WTC11 (cell line): ENCODE results near the gene FKBP10. TPM values are rescaled to one million over a fixed set of nuclear protein-coding genes. Genes with fewer than 3 reads are reported as not detected.
"Not testable (repeated sequence)": the region's sequence is repeated elsewhere in the genome, so short reads cannot be mapped to it uniquely, and the experiment has no call there.

Experiments used
- ATAC-seq: fragments of 200-7000 bp; cut with Tn5 transposase; 2 replicates; pipeline ENCODE4 v1.10.0; 2021; ENCODE audit warnings: mild to moderate bottlenecking, moderate library complexity
- CTCF ChIA-PET: fragments of 300-600 bp; sonication (Branson Sonifier 250); formaldehyde crosslinking; loops from one replicate; lab custom pipeline; 2021; ENCODE audit warnings: antibody characterized with exemption; lab: Charles Lee
- POLR2A ChIA-PET: fragments of 350-600 bp; sonication (Branson Sonifier 250); formaldehyde crosslinking; loops from one replicate; lab custom pipeline; 2021; ENCODE audit warnings: antibody characterized with exemption; lab: Charles Lee
- DNase-seq: peaks from one replicate; pipeline ENCODE4 v3.0.0; 2021; ENCODE audit warnings: low spot score
- H3K27ac Mint-ChIP-seq: 2 replicates; pipeline ENCODE4 v1.8.0; 2021; ENCODE audit warnings: mixed read lengths
- H3K27me3 Mint-ChIP-seq: 2 replicates; pipeline ENCODE4 v1.8.0; 2021; ENCODE audit warnings: low read depth, mild to moderate bottlenecking, moderate library complexity, mixed read lengths
- H3K36me3 Mint-ChIP-seq: 2 replicates; pipeline ENCODE4 v1.8.0; 2021; ENCODE audit warnings: mixed read lengths
- H3K4me1 Mint-ChIP-seq: 2 replicates; pipeline ENCODE4 v1.8.0; 2022; ENCODE audit warnings: mixed read lengths
- H3K4me3 Mint-ChIP-seq: 2 replicates; pipeline ENCODE4 v1.8.0; 2021; ENCODE audit warnings: mild to moderate bottlenecking, moderate library complexity, mixed read lengths
- H3K9me3 Mint-ChIP-seq: 2 replicates; pipeline ENCODE4 v1.8.0; 2021; ENCODE audit warnings: mixed read lengths
- IRF2 ChIP-seq: sonication (generic); formaldehyde crosslinking; IDR thresholded peaks from 2 replicates; pipeline ENCODE4 v1.8.0; 2022; ENCODE audit warnings: low read depth, missing genetic modification reagents, borderline replicate concordance
- JUN ChIP-seq: sonication (generic); formaldehyde crosslinking; IDR thresholded peaks from 2 replicates; pipeline ENCODE4 v1.8.0; 2023; ENCODE audit warnings: mild to moderate bottlenecking, missing genetic modification reagents
- NFATC4 ChIP-seq: fragments of 250-450 bp; sonication (Bioruptor Pico); IDR thresholded peaks from 2 replicates; pipeline ENCODE4 v1.9.0; 2021; ENCODE audit warnings: mild to moderate bottlenecking
- NFE2L1 ChIP-seq: sonication (generic); formaldehyde crosslinking; IDR thresholded peaks from 2 replicates; pipeline ENCODE4 v1.8.1; 2023; ENCODE audit warnings: missing genetic modification reagents
- OVOL2 ChIP-seq: fragments of 250-450 bp; sonication (Bioruptor Pico); IDR thresholded peaks from 2 replicates; pipeline ENCODE4 v1.9.0; 2021; ENCODE audit warnings: mild to moderate bottlenecking, borderline replicate concordance
- SMAD4 ChIP-seq: sonication (generic); formaldehyde crosslinking; IDR thresholded peaks from 2 replicates; pipeline ENCODE4 v1.8.0; 2022; ENCODE audit warnings: mild to moderate bottlenecking, missing genetic modification reagents
- TCF7 ChIP-seq: sonication (generic); formaldehyde crosslinking; IDR thresholded peaks from 2 replicates; pipeline ENCODE4 v1.8.0; 2022; ENCODE audit warnings: mild to moderate bottlenecking, low read depth, missing genetic modification reagents, moderate library complexity
- TEAD1 ChIP-seq: sonication (generic); formaldehyde crosslinking; IDR thresholded peaks from 2 replicates; pipeline ENCODE4 v1.8.0; 2022; ENCODE audit warnings: mild to moderate bottlenecking, missing genetic modification reagents
- ZNF121 ChIP-seq: sonication (generic); formaldehyde crosslinking; IDR thresholded peaks from 2 replicates; pipeline ENCODE4 v1.8.0; 2023; ENCODE audit warnings: missing genetic modification reagents
- ZNF232 ChIP-seq: sonication (generic); formaldehyde crosslinking; IDR thresholded peaks from 2 replicates; pipeline ENCODE4 v1.8.0; 2022; ENCODE audit warnings: mild to moderate bottlenecking, missing genetic modification reagents
- ZNF671 ChIP-seq: fragments of 250-450 bp; sonication (Bioruptor Pico); IDR thresholded peaks from 2 replicates; pipeline ENCODE4 v1.8.0; 2021; ENCODE audit warnings: mild to moderate bottlenecking
- total RNA-seq: library from RNA; stranded (reverse); gene quantifications from 3 replicates; pipeline ENCODE4 v1.2.3, GENCODE V29; 2021
- TF ChIP-seq, protein P1 (sequence below): fragments of 250-450 bp; sonication (Bioruptor Pico); IDR thresholded peaks from 2 replicates; pipeline ENCODE4 v1.9.0; 2021; ENCODE audit warnings: moderate library complexity, mild to moderate bottlenecking, inconsistent platforms, borderline replicate concordance
- TF ChIP-seq, protein P2 (sequence below): fragments of 250-450 bp; sonication (Bioruptor Pico); IDR thresholded peaks from 2 replicates; pipeline ENCODE4 v1.9.0; 2021; ENCODE audit warnings: mild to moderate bottlenecking, borderline replicate concordance
- TF ChIP-seq, protein P3 (sequence below): sonication (generic); formaldehyde crosslinking; IDR thresholded peaks from 2 replicates; pipeline ENCODE4 v1.8.0; 2023; ENCODE audit warnings: missing genetic modification reagents
- TF ChIP-seq, protein P4 (sequence below): sonication (generic); formaldehyde crosslinking; IDR thresholded peaks from 2 replicates; pipeline ENCODE4 v1.8.0; 2023; ENCODE audit warnings: missing genetic modification reagents, mild to moderate bottlenecking, borderline replicate concordance
- TF ChIP-seq, protein P5 (sequence below): fragments of 250-450 bp; sonication (Bioruptor Pico); IDR thresholded peaks from 2 replicates; pipeline ENCODE4 v2.1.2; 2022; ENCODE audit warnings: mild to moderate bottlenecking, moderate library complexity

Gene FKBP10
- total RNA-seq, 1 experiment from 2014 or later: 243 TPM

DNA sequence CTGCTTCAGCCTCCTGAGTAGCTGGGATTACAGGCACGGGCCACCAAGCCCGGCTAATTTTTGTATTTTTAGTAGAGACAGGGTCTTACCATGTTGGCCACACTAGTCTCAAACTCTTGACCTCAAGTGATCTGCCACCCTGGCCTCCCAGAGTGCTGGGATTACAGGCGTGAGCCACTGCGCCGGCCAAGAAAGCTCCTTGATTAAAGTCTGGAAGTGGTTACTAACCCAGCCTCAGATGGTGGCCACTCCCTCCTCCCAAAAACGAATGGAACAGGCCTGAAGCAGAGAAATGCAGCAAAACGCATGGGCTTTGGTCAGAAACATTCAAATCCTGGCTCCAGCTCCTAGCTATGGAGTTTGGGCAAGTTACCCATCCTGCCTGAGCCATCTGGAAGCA, 11.3 kb downstream of the FKBP10 start (continued):
- TF ChIP-seq, protein P1, sequence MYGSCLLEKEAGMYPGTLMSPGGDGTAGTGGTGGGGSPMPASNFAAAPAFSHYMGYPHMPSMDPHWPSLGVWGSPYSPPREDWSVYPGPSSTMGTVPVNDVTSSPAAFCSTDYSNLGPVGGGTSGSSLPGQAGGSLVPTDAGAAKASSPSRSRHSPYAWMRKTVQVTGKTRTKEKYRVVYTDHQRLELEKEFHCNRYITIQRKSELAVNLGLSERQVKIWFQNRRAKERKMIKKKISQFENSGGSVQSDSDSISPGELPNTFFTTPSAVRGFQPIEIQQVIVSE (CRISPR knock-in tag): no peak
- TF ChIP-seq TCF7 (CRISPR knock-in tag) (no peak), ZNF671 (no peak)
- TF ChIP-seq, all 79 proteins: peak for 0

DNA sequence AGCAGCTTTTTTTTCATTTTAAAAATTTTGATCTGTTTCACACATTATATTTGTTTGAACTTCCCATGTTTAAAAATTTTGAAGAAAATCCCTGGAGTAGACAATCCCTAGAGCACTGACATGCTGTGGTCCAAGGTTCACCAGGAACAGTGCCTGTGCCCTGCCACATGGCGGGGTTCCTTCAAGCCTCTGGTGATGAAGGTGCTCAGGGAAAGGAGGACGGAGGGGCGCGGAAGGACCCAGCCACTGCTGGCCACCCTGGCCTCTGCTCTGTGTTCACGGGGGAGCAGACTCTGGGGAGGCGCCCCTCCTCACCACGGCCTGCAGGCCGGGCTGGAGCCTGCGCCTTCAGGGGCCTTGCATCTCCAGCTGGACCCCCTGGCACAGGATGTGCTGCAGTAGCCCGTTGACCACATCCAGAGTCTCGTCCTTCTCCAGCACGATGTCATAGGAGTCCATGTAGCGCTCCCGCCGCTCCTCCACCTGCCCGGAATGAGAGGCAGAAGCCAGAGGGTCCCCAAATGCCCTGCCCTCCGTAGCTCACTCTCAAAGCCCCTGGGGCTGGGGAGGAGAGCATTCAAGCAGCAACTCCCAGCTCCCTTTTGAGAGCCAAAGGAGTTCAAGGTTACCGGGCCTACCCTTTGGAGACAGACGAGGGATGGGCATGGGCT, 12.5 kb downstream of the FKBP10 start:
- no peak overlapping the region for H3K4me3 Mint-ChIP-seq
- no peaks in the 10 kb centered on the region for H3K4me1 Mint-ChIP-seq
- H3K36me3 Mint-ChIP-seq: peaks cover 37% of the 10 kb centered on the region

DNA sequence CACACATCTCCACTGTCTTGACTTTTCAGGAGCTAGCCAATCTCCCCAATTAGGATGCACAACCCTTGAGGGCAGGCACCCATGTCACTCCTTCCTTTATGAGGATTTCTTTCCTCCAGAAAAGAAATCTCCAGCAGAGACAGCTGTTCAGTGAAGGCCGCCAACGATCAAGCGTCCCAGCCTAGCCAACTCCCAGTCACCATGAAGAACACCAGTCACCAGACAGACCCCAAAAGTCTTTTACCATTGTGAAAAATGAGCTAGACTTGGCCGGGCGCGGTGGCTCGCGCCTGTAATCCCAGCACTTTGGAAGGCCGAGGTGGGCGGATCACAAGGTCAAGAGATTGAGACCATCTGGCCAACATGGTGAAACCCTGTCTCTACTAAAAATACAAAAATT, 17.2 kb downstream of the FKBP10 start:
- DNase-seq, CTCF ChIA-PET, H3K27ac Mint-ChIP-seq, ATAC-seq, H3K27me3 Mint-ChIP-seq, H3K4me1 Mint-ChIP-seq, POLR2A ChIA-PET, H3K9me3 Mint-ChIP-seq, H3K4me3 Mint-ChIP-seq: not testable (repeated sequence)
- peaks cover 58% of the 10 kb centered on the region for H3K36me3 Mint-ChIP-seq

More for the DNA sequence above, 12.5 kb downstream of the FKBP10 start:
- Mint-ChIP-seq H3K27me3 (no peaks in the 10 kb centered on the region; the same call in 1 of the 2 replicates), H3K9me3 (no peaks in the 10 kb centered on the region), H3K27ac (no peak overlapping the region)
- CTCF ChIA-PET: interaction anchor here (0.9 to 2.1 kb wide), 2 partner anchors 40 to 134 kb away, joined by 3 to 9 read pairs; partner anchors contain the start of gene KLHL11
- POLR2A ChIA-PET: no interaction called here
- DNase-seq (no peak), ATAC-seq (no peak)
- TF ChIP-seq NFE2L1 (CRISPR knock-in tag): no peak
- TF ChIP-seq IRF2 (CRISPR knock-in tag): no peak
- no peak for TF ChIP-seq TCF7 (CRISPR knock-in tag)
- TF ChIP-seq, protein P1 (CRISPR knock-in tag): no peak
- TF ChIP-seq OVOL2 (CRISPR knock-in tag): no peak
- TF ChIP-seq, protein P2, sequence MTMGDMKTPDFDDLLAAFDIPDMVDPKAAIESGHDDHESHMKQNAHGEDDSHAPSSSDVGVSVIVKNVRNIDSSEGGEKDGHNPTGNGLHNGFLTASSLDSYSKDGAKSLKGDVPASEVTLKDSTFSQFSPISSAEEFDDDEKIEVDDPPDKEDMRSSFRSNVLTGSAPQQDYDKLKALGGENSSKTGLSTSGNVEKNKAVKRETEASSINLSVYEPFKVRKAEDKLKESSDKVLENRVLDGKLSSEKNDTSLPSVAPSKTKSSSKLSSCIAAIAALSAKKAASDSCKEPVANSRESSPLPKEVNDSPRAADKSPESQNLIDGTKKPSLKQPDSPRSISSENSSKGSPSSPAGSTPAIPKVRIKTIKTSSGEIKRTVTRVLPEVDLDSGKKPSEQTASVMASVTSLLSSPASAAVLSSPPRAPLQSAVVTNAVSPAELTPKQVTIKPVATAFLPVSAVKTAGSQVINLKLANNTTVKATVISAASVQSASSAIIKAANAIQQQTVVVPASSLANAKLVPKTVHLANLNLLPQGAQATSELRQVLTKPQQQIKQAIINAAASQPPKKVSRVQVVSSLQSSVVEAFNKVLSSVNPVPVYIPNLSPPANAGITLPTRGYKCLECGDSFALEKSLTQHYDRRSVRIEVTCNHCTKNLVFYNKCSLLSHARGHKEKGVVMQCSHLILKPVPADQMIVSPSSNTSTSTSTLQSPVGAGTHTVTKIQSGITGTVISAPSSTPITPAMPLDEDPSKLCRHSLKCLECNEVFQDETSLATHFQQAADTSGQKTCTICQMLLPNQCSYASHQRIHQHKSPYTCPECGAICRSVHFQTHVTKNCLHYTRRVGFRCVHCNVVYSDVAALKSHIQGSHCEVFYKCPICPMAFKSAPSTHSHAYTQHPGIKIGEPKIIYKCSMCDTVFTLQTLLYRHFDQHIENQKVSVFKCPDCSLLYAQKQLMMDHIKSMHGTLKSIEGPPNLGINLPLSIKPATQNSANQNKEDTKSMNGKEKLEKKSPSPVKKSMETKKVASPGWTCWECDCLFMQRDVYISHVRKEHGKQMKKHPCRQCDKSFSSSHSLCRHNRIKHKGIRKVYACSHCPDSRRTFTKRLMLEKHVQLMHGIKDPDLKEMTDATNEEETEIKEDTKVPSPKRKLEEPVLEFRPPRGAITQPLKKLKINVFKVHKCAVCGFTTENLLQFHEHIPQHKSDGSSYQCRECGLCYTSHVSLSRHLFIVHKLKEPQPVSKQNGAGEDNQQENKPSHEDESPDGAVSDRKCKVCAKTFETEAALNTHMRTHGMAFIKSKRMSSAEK (CRISPR knock-in tag): no peak
- no peak for TF ChIP-seq JUN (CRISPR knock-in tag)
- TF ChIP-seq, protein P3, sequence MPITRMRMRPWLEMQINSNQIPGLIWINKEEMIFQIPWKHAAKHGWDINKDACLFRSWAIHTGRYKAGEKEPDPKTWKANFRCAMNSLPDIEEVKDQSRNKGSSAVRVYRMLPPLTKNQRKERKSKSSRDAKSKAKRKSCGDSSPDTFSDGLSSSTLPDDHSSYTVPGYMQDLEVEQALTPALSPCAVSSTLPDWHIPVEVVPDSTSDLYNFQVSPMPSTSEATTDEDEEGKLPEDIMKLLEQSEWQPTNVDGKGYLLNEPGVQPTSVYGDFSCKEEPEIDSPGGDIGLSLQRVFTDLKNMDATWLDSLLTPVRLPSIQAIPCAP (CRISPR knock-in tag): no peak
- TF ChIP-seq, protein P4, sequence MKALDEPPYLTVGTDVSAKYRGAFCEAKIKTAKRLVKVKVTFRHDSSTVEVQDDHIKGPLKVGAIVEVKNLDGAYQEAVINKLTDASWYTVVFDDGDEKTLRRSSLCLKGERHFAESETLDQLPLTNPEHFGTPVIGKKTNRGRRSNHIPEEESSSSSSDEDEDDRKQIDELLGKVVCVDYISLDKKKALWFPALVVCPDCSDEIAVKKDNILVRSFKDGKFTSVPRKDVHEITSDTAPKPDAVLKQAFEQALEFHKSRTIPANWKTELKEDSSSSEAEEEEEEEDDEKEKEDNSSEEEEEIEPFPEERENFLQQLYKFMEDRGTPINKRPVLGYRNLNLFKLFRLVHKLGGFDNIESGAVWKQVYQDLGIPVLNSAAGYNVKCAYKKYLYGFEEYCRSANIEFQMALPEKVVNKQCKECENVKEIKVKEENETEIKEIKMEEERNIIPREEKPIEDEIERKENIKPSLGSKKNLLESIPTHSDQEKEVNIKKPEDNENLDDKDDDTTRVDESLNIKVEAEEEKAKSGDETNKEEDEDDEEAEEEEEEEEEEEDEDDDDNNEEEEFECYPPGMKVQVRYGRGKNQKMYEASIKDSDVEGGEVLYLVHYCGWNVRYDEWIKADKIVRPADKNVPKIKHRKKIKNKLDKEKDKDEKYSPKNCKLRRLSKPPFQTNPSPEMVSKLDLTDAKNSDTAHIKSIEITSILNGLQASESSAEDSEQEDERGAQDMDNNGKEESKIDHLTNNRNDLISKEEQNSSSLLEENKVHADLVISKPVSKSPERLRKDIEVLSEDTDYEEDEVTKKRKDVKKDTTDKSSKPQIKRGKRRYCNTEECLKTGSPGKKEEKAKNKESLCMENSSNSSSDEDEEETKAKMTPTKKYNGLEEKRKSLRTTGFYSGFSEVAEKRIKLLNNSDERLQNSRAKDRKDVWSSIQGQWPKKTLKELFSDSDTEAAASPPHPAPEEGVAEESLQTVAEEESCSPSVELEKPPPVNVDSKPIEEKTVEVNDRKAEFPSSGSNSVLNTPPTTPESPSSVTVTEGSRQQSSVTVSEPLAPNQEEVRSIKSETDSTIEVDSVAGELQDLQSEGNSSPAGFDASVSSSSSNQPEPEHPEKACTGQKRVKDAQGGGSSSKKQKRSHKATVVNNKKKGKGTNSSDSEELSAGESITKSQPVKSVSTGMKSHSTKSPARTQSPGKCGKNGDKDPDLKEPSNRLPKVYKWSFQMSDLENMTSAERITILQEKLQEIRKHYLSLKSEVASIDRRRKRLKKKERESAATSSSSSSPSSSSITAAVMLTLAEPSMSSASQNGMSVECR (CRISPR knock-in tag): no peak
- TF ChIP-seq SMAD4 (CRISPR knock-in tag): no peak
- no peak for TF ChIP-seq ZNF121 (CRISPR knock-in tag)
- TF ChIP-seq, protein P5, sequence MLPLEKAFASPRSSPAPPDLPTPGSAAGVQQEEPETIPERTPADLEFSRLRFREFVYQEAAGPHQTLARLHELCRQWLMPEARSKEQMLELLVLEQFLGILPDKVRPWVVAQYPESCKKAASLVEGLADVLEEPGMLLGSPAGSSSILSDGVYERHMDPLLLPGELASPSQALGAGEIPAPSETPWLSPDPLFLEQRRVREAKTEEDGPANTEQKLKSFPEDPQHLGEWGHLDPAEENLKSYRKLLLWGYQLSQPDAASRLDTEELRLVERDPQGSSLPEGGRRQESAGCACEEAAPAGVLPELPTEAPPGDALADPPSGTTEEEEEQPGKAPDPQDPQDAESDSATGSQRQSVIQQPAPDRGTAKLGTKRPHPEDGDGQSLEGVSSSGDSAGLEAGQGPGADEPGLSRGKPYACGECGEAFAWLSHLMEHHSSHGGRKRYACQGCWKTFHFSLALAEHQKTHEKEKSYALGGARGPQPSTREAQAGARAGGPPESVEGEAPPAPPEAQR (CRISPR knock-in tag): no peak
- no peak for TF ChIP-seq ZNF232 (CRISPR knock-in tag)
- TF ChIP-seq NFATC4 (CRISPR knock-in tag): no peak
- no peak for TF ChIP-seq TEAD1 (CRISPR knock-in tag)
